SK-N-SH treated with all-trans-retinoic acid at 6 μM for 48 hours (cell line): ENCODE results near the gene UBE2Q2.

ENCODE experiments used
- ARNTL ChIP-seq: fragments of 450-650 bp; formaldehyde crosslinking; IDR thresholded peaks from 2 replicates; pipeline ENCODE4 v1.5.0; 2020; ENCODE audit warnings: low read depth, mild to moderate bottlenecking, moderate library complexity, borderline replicate concordance
- CSDC2 ChIP-seq: fragments of 250-450 bp; sonication (Bioruptor Pico); IDR thresholded peaks from 2 replicates; pipeline ENCODE4 v1.5.0; 2020; ENCODE audit warnings: mild to moderate bottlenecking, moderate library complexity
- GLIS3 ChIP-seq: fragments of 250-450 bp; sonication (Bioruptor Pico); IDR thresholded peaks from 2 replicates; pipeline ENCODE4 v1.5.0; 2020; ENCODE audit warnings: mild to moderate bottlenecking, moderate library complexity
- ISL1 ChIP-seq: fragments of 250-450 bp; sonication (Bioruptor Pico); IDR thresholded peaks from 2 replicates; pipeline ENCODE4 v2.1.2; 2022; ENCODE audit warnings: mild to moderate bottlenecking, moderate library complexity
- PATZ1 ChIP-seq: fragments of 250-450 bp; sonication (Bioruptor Pico); IDR thresholded peaks from 2 replicates; pipeline ENCODE4 v1.8.0; 2020; ENCODE audit warnings: mild to moderate bottlenecking, moderate library complexity, borderline replicate concordance
- RARB ChIP-seq: fragments of 250-450 bp; sonication (Bioruptor Pico); IDR thresholded peaks from 2 replicates; pipeline ENCODE4 v1.8.0; 2021; ENCODE audit warnings: mild to moderate bottlenecking, moderate library complexity
- SNAI2 ChIP-seq: fragments of 250-450 bp; sonication (Bioruptor Pico); IDR thresholded peaks from 2 replicates; pipeline ENCODE4 v1.5.0; 2020; ENCODE audit warnings: mild to moderate bottlenecking, moderate library complexity
- TCF4 ChIP-seq: fragments of 250-450 bp; sonication (Bioruptor Pico); IDR thresholded peaks from 2 replicates; pipeline ENCODE4 v1.8.0; 2021; ENCODE audit warnings: mild to moderate bottlenecking, moderate library complexity, borderline replicate concordance
- TOX ChIP-seq: fragments of 250-450 bp; sonication (Bioruptor Pico); IDR thresholded peaks from 2 replicates; pipeline ENCODE4 v1.8.0; 2021; ENCODE audit warnings: mild to moderate bottlenecking, moderate library complexity, borderline replicate concordance
- ZFP30 ChIP-seq: fragments of 450-650 bp; formaldehyde crosslinking; IDR thresholded peaks from 2 replicates; pipeline ENCODE4 v1.5.0; 2022; ENCODE audit warnings: mild to moderate bottlenecking, moderate library complexity
- ZNF565 ChIP-seq: fragments of 450-650 bp; formaldehyde crosslinking; conservative IDR thresholded peaks from 2 replicates; pipeline ENCODE4 v1.5.0; 2020; ENCODE audit warnings: low read depth, mild to moderate bottlenecking, moderate library complexity
- ZNF70 ChIP-seq: fragments of 450-650 bp; formaldehyde crosslinking; IDR thresholded peaks from 2 replicates; pipeline ENCODE4 v1.5.0; 2020; ENCODE audit warnings: mild to moderate bottlenecking, moderate library complexity

GRCh38 chr15:75796321-75796720 is 46.9 kb upstream of the UBE2Q2 start:
- TF ChIP-seq SNAI2: no peak
- TF ChIP-seq TCF4 (CRISPR knock-in tag): no peak
- TF ChIP-seq ZFP30 (CRISPR knock-in tag): no peak
- TF ChIP-seq RARB: no peak
- TF ChIP-seq CSDC2 (CRISPR knock-in tag): no peak
- TF ChIP-seq ARNTL (CRISPR knock-in tag): no peak
- TF ChIP-seq GLIS3: no peak
- TF ChIP-seq PATZ1: no peak
- TF ChIP-seq TOX (CRISPR knock-in tag): no peak
- no peak for TF ChIP-seq ZNF70 (CRISPR knock-in tag)
- no peak for TF ChIP-seq ZNF565 (CRISPR knock-in tag)
- no peak for TF ChIP-seq ISL1 (CRISPR knock-in tag)
